Stimulated activated CD4-positive, alpha-beta T cell treated with anti-CD3 and anti-CD28 coated beads, Interleukin-15, amount 100 ng/mL, for 1 hour (primary cell): Measurements from ENCODE around the gene SNX9.
"Not testable (repeated sequence)": the region's sequence is repeated elsewhere in the genome, so short reads cannot be mapped to it uniquely, and the experiment has no call there.

Experiments used
- DNase-seq, 2 donors: peaks; one replicate each; pipeline ENCODE4 v3.0.0-alpha.2; 2020; ENCODE audit warnings: low read depth in 1 of 2, low spot score in 1 of 2

The SNX9 gene

GRCh38 chr6:157880534-157880933, 57.5 kb downstream of the SNX9 start:
- no peak for DNase-seq

- no peak for DNase-seq
These were observed 58.3 kb downstream of the SNX9 start for GRCh38 chr6:157881342-157881741.

- no peak for DNase-seq
These were observed 61.7 kb downstream of the SNX9 start for GRCh38 chr6:157884756-157885155.

- peak in 1 of 2 donors; percentile 29 for DNase-seq
These were observed 62.3 kb downstream of the SNX9 start for GRCh38 chr6:157885211-157885788.

- DNase-seq: no peak
These were observed 62.8 kb downstream of the SNX9 start for GRCh38 chr6:157885876-157886275.

GRCh38 chr6:157887892-157888291, 64.8 kb downstream of the SNX9 start:
- DNase-seq: no peak

GRCh38 chr6:157891544-157892362, 68.7 kb downstream of the SNX9 start:
- no peak for DNase-seq

GRCh38 chr6:157892363-157892877, 69.4 kb downstream of the SNX9 start:
- no peak for DNase-seq

- DNase-seq: no peak
These were observed 70.2 kb downstream of the SNX9 start for GRCh38 chr6:157893238-157893637.

GRCh38 chr6:157895585-157895984, 72.5 kb downstream of the SNX9 start:
- no peak for DNase-seq

GRCh38 chr6:157896932-157897331, 73.9 kb downstream of the SNX9 start:
- no peak for DNase-seq

GRCh38 chr6:157898169-157898568, 75.1 kb downstream of the SNX9 start:
- DNase-seq: no peak

GRCh38 chr6:157898640-157899039, 75.6 kb downstream of the SNX9 start:
- no peak for DNase-seq

- not testable (repeated sequence) for DNase-seq
These were observed 77.2 kb downstream of the SNX9 start for GRCh38 chr6:157900262-157900661.

GRCh38 chr6:157900751-157901150, 77.7 kb downstream of the SNX9 start:
- DNase-seq: not testable (repeated sequence)

- no peak for DNase-seq
These were observed 82.0 kb downstream of the SNX9 start for GRCh38 chr6:157904999-157905398.

- DNase-seq: no peak
These were observed 82.7 kb downstream of the SNX9 start for GRCh38 chr6:157905590-157906342.

GRCh38 chr6:157906537-157907061, 83.6 kb downstream of the SNX9 start:
- DNase-seq: no peak

- DNase-seq: no peak
These were observed 84.6 kb downstream of the SNX9 start for GRCh38 chr6:157907651-157908050.

GRCh38 chr6:157908369-157909281, 85.6 kb downstream of the SNX9 start:
- DNase-seq: no peak

- DNase-seq: no peak
These were observed 86.2 kb downstream of the SNX9 start for GRCh38 chr6:157909282-157909664.
